Common myeloid progenitor, CD34-positive (primary cell): ENCODE measurements around the gene NOL7.

ENCODE experiments used
- CTCF ChIA-PET: fragments of 350-600 bp; sonication (Branson Sonifier 250); formaldehyde crosslinking; loops from one replicate; lab custom pipeline; 2021; ENCODE audit warnings: antibody characterized with exemption; lab: Charles Lee
- POLR2A ChIA-PET: fragments of 350-600 bp; sonication (Branson Sonifier 250); formaldehyde crosslinking; loops from one replicate; lab custom pipeline; 2021; ENCODE audit warnings: antibody characterized with exemption; lab: Charles Lee
- DNase-seq, 3 donors: peaks; one replicate each; pipeline versions ENCODE4 v3.0.0 to v3.0.0-alpha.2; 2013
- H3K27ac ChIP-seq, 2 experiments: 1 replicate in 1 of 2; 2 replicates in 1 of 2; pipeline ENCODE4 v1.7.0; 2013; ENCODE audit warnings: inconsistent platforms in 2 of 2, low read length in 2 of 2, mild to moderate bottlenecking in 2 of 2, low read depth in 1 of 2, moderate library complexity in 1 of 2; ENCODE audit not compliant: severe bottlenecking in 2 of 2, insufficient read depth in 1 of 2, poor library complexity in 1 of 2
- H3K27me3 ChIP-seq, 5 experiments: replicated peaks in 2 of 5; 1 replicate in 3 of 5; 2 replicates in 2 of 5; pipeline versions ENCODE4 v1.6.1 to v1.7.0; 2013; ENCODE audit warnings: low read length in 4 of 5, mild to moderate bottlenecking in 2 of 5, moderate library complexity in 2 of 5, inconsistent platforms in 1 of 5; ENCODE audit not compliant: insufficient read depth in 5 of 5, control insufficient read depth in 4 of 5
- H3K36me3 ChIP-seq, 4 experiments: 1 replicate in 2 of 4; 2 replicates in 2 of 4; pipeline versions ENCODE4 v1.6.1 to v1.7.0; 2013; ENCODE audit warnings: low read length in 3 of 4, control low read depth in 1 of 4, mild to moderate bottlenecking in 1 of 4; ENCODE audit not compliant: control insufficient read depth in 4 of 4, insufficient read depth in 4 of 4
- H3K4me1 ChIP-seq, 4 experiments: 1 replicate in 3 of 4; 2 replicates in 1 of 4; pipeline versions ENCODE4 v1.6.1 to v1.7.1; 2013; ENCODE audit warnings: low read length in 3 of 4, mild to moderate bottlenecking in 3 of 4, control low read depth in 1 of 4, inconsistent platforms in 1 of 4, moderate library complexity in 1 of 4; ENCODE audit not compliant: control insufficient read depth in 4 of 4, insufficient read depth in 4 of 4; ENCODE audit errors: control extremely low read depth in 1 of 4
- H3K4me3 ChIP-seq, 7 experiments: 1 replicate in 4 of 7; 2 replicates in 3 of 7; pipeline versions ENCODE4 v1.5.1 to v1.7.0; 2013; ENCODE audit warnings: mild to moderate bottlenecking in 7 of 7, low read length in 6 of 7, moderate library complexity in 6 of 7, inconsistent platforms in 2 of 7, low read depth in 2 of 7, control low read depth in 1 of 7; ENCODE audit not compliant: insufficient read depth in 4 of 7, control insufficient read depth in 1 of 7; ENCODE audit errors: extremely low read depth in 1 of 7
- H3K9me3 ChIP-seq, 5 experiments: 1 replicate in 4 of 5; 2 replicates in 1 of 5; pipeline versions ENCODE4 v1.6.1 to v1.7.1; 2013; ENCODE audit warnings: low read length in 4 of 5, mild to moderate bottlenecking in 2 of 5, inconsistent platforms in 1 of 5, low read depth in 1 of 5, moderate library complexity in 1 of 5; ENCODE audit not compliant: control insufficient read depth in 4 of 5, insufficient read depth in 2 of 5; ENCODE audit errors: control extremely low read depth in 1 of 5
- WGBS: methylation state at CpG from one replicate; pipeline ENCODE4 v1.1.5; 2013; ENCODE audit not compliant: insufficient coverage; 5-methylcytosine and 5-hydroxymethylcytosine counted together

Gene NOL7

DNA sequence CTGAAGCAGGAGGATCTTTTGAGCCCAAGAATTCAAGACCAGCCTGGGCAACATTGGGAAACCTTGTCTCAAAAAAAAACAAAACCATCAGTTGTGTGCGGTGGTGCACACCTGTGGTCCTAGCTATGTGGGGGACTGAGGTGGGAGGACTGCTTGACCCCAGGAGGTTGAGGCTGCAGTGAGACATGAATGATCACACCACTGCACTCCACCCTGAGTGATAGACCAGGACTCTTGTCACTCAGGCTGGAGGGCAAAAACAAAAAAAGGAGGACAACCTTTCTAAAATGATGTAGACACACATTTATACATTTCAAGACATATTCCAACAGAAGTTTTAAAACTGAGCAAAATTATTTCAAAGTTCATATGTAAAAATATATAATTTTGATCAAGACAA is 45.1 kb downstream of the NOL7 start:
- CTCF ChIA-PET: interaction anchor here (1.4 kb wide), 2 partner anchors 18 to 26 kb away, joined by 3 read pairs; no protein-coding TSS in a partner anchor
- DNase-seq: no peak
- Histone ChIP-seq H3K9me3 (peaks cover 0 to 3% (median 0%) of the 10 kb centered on the region in 5 experiments), H3K4me3 (no peak overlapping the region), H3K27me3 (no peaks in the 10 kb centered on the region), H3K4me1 (no peaks in the 10 kb centered on the region), H3K27ac (no peak overlapping the region), H3K36me3 (peaks cover 0 to 4% (median 0%) of the 10 kb centered on the region in 4 experiments)
- POLR2A ChIA-PET: interaction anchor here (0.8 kb wide), 1 partner anchor 21 kb away, joined by 3 read pairs; no protein-coding TSS in a partner anchor
- 100% methylated on average over 1 of the region's 1 CpG for WGBS

DNA sequence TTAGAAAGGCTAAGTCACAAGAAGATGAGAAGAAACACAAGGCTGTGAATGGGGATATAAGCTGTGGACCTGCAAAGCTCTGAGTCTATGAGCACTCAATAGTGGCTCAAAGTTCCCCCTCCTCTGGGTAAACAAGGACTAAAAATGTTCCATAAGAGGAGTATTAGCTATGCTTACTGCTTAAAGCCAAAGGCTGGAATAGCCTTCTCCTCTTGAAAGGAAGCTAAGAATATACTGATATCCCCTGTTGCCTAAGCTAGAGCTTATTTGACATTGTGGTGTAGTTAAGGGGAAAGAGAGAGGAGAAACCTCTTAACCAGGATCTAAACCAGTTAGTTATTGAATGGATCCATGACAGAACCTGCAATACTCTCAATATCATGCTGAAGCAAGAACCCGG is 45.8 kb downstream of the NOL7 start:
- H3K4me1 ChIP-seq: no peaks in the 10 kb centered on the region
- ChIA-PET POLR2A (no interaction called here), CTCF (interaction anchor here (1.3 to 1.4 kb wide), 3 partner anchors 9 to 25 kb away, joined by 3 read pairs; no protein-coding TSS in a partner anchor)
- H3K27me3 ChIP-seq: no peaks in the 10 kb centered on the region
- H3K36me3 ChIP-seq: peaks cover 0 to 4% (median 0%) of the 10 kb centered on the region in 4 experiments
- H3K27ac ChIP-seq: no peak overlapping the region
- DNase-seq: no peak
- no CpG with 5 or more reads among the region's 1 CpG for WGBS
- peaks cover 0 to 3% (median 0%) of the 10 kb centered on the region in 5 experiments for H3K9me3 ChIP-seq
- no peak overlapping the region for H3K4me3 ChIP-seq

DNA sequence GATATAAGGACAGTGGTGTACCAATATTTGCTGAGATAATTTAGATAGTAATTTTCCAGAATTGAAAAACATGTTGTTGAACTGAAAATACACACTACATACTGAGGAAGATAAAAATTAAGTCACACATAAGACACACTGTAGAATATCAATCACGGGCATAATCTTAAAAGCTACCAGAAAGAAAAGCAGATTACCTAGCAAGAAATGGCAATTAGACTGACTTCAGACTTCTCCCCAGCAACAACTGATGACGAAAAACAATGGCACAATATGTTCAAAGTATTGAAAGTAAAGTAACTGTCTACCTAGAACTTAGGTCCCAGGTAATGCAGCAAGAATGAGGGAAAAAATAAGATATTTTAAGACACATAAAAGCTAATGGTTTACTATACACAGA is 46.5 kb downstream of the NOL7 start:
- DNase-seq: no peak
- Histone ChIP-seq H3K4me3 (no peak overlapping the region), H3K27me3 (no peaks in the 10 kb centered on the region), H3K4me1 (no peaks in the 10 kb centered on the region), H3K9me3 (peaks cover 0 to 3% (median 0%) of the 10 kb centered on the region in 5 experiments), H3K36me3 (peaks cover 0 to 4% (median 2%) of the 10 kb centered on the region in 4 experiments), H3K27ac (no peak overlapping the region)
- CTCF ChIA-PET: interaction anchor here (1.2 to 1.4 kb wide), 3 partner anchors 10 to 33 kb away, joined by 3 read pairs; no protein-coding TSS in a partner anchor
- POLR2A ChIA-PET: no interaction called here
- 86% methylated on average over 1 of the region's 2 CpGs for WGBS

DNA sequence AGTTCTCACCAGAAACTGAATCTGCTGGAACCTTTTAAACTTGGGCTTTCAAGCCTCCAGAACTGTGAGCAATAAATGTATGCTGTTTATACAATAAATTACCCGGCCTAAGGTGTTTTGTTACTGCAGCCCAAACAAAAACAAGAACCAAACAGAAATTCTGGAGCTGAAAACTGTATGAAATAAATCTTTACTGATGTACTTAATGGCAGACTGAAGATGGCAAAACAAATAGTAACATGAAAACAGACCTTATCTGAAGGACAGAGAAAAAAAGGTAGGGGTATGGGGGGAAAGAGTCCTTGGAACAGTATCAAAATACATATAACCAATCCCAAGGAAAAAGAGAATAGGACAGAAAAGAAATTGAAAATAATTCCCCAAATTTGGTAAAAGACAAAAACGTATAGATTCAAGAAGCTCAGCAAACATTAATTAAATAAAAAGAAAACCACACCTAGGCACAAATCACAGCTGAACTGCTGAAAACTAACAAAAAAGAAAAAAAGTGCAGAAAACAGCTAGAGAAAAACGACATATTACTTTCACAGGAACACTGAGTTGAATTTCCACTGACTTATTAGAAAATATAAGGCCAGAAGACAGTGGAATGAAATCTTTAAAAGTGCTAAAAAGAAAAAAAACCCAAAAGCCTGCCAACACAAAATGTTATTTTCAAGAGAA is 47.7 kb downstream of the NOL7 start:
- WGBS: no CpG with 5 or more reads among the region's 3 CpGs
- Histone ChIP-seq H3K4me3 (no peak overlapping the region), H3K4me1 (no peaks in the 10 kb centered on the region), H3K27ac (no peak overlapping the region), H3K36me3 (peaks cover 0 to 3% (median under 1%) of the 10 kb centered on the region in 4 experiments), H3K27me3 (no peaks in the 10 kb centered on the region), H3K9me3 (peaks cover 0 to 3% (median 0%) of the 10 kb centered on the region in 5 experiments)
- ChIA-PET CTCF (no interaction called here), POLR2A (no interaction called here)
- no peak for DNase-seq

DNA sequence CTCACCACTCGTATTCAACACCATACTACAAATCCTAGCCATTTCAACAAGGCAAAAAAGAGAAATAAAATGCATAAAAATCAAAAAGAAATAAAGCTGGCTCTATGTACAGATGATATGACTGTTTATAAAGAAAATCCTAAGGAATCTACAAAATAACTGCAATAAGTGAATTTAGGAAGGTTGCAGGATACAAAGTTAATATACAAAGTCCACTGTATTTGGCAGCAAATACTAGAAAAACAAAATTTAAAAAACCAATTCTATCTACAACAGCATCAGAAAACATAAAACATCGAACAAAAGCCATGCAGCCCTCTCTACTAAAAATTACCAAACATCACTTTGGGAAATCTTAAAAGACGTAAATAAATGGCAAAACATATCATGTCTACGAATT is 48.9 kb downstream of the NOL7 start:
- WGBS: 100% methylated on average over 2 of the region's 4 CpGs
- Histone ChIP-seq H3K4me1 (no peaks in the 10 kb centered on the region), H3K36me3 (peaks cover 0 to 3% (median under 1%) of the 10 kb centered on the region in 4 experiments), H3K4me3 (no peak overlapping the region), H3K27ac (no peak overlapping the region), H3K9me3 (peaks cover 0 to 6% (median 0%) of the 10 kb centered on the region in 5 experiments), H3K27me3 (no peaks in the 10 kb centered on the region)
- DNase-seq: no peak
- ChIA-PET CTCF (interaction anchor here (0.7 to 1.2 kb wide), 2 partner anchors 9 to 25 kb away, joined by 3 to 4 read pairs; no protein-coding TSS in a partner anchor), POLR2A (no interaction called here)

DNA sequence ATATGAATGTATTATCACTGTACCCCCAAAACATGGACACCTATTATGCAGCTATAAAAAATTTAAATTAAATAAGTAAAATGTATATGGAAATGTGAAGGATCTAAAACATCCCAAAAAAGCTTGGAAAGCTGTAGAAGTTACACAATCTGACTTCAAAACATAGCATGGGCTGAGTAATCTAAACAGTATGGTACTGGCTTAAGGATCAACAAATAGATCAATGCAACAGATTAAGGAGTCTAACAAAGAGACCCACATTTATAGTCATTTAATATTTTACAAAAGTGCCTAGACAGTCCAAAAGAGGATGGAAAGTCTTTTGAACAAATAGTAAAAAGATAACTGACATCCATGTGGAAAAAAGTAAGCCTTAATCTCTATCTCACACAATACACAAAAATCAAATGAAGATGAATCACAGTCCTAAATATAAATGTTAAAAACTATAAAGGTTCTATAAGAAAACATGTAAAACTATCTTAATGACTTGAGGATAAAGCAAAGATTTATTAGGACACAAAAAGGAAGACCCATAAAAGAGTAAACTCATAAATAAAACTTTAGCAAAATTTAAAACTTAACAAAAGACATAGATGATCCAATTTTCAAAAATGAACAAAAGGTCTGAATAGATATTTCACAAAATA is 49.7 kb downstream of the NOL7 start:
- no peaks in the 10 kb centered on the region for H3K4me1 ChIP-seq
- POLR2A ChIA-PET: no interaction called here

More for the DNA sequence above, 49.7 kb downstream of the NOL7 start:
- CTCF ChIA-PET: interaction anchor here (0.7 to 1.2 kb wide), 2 partner anchors 8 to 26 kb away, joined by 3 to 4 read pairs; no protein-coding TSS in a partner anchor
- H3K4me3 ChIP-seq: no peak overlapping the region
- peaks cover under 1 to 14% (median 3%) of the 10 kb centered on the region in 5 experiments for H3K9me3 ChIP-seq
- H3K27me3 ChIP-seq: no peaks in the 10 kb centered on the region
- peaks cover 0 to 10% (median 2%) of the 10 kb centered on the region in 4 experiments for H3K36me3 ChIP-seq
- DNase-seq: no peak
- no peak overlapping the region for H3K27ac ChIP-seq
